Stimulated activated CD4-positive, alpha-beta T cell treated with anti-CD3 and anti-CD28 coated beads, Interleukin-2, amount 100 ng/mL, for 48 hours (primary cell): ENCODE data around the gene BPHL.
"Not testable (repeated sequence)": the region's sequence is repeated elsewhere in the genome, so short reads cannot be mapped to it uniquely, and the experiment has no call there.

Experiments
- DNase-seq, 2 donors: peaks; one replicate each; pipeline ENCODE4 v3.0.0-alpha.2; 2020

BPHL gene

DNA sequence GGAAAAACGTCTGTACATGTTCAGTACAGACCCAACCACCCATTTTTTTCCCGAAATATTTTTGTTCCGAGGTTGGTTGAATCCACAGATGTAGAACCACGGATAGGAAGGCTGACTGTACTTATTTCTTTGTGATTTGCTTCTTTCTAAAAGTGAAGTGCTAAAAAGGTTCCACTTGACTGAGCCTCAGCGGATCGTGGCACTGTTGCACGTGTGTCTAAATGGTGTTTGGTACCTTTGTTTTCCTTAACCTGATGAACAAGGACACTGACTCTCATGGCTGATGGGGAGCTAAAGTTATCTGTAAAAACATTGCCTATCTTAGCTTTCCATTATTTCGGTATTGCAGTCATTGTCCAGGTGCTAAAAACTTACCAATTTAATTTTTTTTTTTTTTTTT lies 6.2 kb downstream of the BPHL start:
- no peak for DNase-seq

DNA sequence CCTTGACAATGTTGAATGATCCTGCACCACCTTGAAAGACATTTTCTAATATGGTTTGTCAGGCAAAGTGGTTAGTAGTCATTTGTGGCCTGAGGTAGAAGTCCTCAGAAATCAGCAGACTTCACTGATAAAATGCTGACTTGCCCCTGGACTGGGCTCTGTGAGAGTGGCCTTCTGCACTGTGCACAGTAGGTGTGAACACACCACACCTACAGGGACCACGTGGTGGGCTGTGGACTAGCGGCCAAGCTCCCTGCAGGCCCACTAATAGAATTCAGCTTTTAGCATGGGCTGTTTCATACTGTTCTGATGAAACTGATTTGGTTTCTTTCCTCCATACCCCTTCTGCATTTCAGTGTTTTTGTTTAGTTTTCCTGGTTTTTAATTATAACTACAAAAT lies 7.3 kb downstream of the BPHL start:
- DNase-seq: no peak

DNA sequence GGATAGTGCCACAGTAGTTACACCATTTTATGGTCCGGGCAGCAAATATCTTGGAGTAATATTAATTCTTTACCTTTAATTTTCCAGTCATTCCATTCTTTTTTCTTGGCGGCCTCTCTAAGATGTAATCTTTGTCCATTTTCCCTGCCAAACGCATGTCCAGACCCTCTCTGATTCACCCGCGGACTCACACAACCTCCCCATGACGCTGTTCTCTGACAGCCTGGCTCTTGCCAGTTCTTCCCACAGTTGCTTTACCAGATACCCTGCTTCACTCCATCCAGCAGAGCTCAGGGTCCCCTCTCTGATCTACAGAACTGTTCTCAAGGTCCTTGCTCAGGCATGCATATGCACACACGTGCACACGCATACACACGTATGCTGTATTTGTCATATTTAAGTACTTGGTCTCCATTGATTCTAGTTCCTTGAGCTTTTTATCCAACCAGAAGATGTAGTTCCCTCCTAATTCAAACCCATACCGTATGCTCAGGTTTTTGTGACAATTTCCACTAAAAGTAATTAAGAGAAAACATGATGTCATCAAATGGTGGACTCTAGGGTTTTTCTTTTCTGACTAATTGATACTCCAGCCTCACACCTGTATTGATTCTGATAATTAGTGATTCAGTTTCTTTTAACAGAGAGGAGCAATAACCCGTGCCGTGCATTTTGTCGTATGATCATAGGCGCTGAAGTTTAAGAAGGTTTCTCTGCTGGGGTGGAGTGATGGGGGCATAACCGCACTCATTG lies 10.0 kb downstream of the BPHL start:
- no peak for DNase-seq

DNA sequence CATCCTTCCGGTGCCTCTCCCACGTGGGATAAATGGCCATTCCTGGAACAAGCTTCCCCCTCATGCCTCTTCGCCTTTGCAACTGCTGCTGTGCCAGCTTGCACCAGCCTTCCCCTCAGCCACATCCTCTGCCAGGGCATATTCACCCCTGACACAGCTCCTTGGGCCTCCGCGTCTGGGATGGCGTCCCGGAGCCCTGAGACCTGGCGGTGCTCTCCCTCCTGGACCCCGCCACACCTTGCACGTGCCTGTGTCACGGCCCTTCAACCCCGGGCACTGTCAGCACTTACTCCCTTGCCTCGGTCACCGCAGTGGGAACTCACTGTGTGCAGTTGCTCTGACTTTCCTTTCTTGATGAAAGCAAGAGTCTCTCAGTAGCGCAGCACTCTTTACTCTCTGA lies 13.2 kb downstream of the BPHL start:
- DNase-seq: no peak

- no peak for DNase-seq
These were observed 15.0 kb downstream of the BPHL start for GRCh38 chr6:3133515-3133914.

- DNase-seq: no peak
These were observed 17.3 kb downstream of the BPHL start for GRCh38 chr6:3135668-3136291.

DNA sequence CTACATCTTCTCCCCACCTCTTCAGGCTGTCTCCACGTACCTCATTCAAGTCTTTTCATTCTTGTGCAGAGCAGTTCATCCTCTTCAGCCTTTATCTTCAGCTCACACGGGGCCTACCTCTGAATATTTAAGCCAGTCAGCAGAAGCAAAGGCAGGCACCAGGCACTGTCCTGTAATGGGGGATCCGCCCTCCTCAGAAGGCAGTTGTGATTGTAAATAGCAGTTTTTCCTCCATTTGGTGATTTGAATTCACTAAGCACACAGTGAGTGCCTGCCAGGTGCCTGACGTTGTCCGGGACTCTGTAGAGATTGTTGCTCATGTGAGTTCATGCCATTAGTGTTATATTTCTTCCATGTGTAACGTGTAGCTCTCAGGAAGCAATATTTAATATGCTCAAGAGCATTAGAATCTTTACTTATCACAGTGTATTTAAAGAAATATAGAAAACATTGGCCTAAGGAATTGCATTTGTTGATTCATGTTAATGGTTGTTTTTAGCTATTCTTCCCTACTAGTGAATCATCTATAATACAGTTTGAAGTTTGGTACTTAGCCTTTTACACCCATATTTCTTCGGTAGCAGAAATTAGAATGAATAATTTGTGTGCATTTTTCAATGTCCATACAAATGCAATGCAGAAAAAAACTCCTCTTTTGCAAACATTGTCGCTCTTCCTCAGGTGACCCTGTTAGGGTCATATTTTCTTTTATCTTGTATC lies 17.9 kb downstream of the BPHL start:
- no peak for DNase-seq

- no peak for DNase-seq
These were observed 18.7 kb downstream of the BPHL start for GRCh38 chr6:3137057-3137777.

DNA sequence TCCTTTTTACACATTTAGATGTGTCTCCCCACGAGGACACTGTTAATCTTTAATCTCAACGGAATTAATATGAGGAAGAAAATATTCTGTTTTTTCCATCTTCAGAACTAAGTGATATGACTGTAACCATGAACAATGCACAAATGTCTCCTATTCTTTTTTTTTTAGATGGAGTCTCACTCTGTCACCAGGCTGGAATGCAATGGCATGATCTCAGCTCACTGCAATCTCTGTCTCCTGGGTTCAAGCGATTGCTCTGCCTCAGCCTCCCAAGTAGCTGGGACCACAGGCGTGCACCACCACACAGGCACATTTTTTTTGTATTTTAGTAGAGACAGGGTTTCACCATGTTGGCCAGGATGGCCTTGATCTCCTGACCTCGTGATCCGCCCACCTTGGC lies 19.4 kb downstream of the BPHL start:
- not testable (repeated sequence) for DNase-seq

- no peak for DNase-seq
These were observed 19.8 kb downstream of the BPHL start for GRCh38 chr6:3138341-3138740.

DNA sequence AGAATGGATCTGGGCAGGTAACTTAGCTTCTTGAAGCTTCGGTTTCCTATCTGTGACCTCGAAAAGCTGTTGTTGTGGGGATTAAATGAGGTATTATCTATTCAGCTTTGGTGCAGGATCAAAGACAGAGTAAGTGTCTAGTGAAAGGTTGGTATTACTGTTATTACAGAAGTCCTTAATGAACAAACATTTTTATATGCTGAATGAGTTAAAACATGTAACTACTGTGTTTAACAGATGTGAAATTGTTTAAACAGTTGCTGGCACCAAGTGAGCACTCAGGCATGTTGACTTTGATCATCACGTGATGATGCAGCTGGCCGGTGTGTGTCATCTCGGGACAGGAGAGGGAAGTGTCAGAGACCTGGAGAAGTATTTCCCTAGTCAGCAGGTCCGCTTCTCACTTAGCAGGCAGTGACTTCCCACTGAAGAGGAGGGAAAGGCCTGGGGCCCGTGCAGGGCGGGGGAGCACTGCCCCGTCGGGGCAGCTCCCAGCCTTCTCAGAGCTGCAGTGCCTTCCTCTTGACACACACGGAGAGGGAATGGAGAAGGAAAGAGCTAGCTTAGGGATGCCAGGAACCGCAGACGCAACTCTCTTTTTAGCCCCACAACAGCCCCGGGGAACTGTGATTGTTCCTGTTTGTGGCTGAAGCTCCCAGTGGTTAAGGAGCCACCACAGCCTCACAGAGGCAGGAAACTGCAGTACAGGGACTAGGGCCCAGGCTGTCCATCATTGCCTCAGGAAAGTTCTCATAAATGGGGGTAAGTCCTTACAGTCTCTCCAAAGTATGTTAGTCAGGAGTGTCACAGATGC lies 20.8 kb downstream of the BPHL start:
- no peak for DNase-seq

GRCh38 chr6:3140201-3140600 lies 21.7 kb downstream of the BPHL start:
- no peak for DNase-seq

- DNase-seq: no peak
These were observed 24.0 kb downstream of the BPHL start for GRCh38 chr6:3142536-3142935.

DNA sequence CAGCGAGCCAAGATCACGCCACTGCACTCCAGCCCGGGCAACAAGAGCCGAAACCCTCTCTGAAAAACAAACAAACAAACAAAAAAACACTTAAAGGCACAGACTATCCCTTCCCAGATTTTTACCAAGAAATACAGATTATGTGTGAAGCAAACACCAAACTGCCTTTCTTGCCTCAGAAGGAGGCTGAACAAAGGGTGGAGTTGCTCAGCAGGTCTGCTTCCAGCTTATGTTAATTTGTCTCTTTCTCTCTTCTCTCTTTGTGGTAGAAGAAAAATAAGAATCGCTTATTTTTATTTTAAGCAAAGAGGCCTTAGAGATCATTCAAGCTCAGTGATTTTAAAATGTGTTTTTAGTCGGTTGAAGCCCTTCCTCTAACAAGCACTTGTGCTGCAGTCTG lies 24.6 kb downstream of the BPHL start:
- DNase-seq: no peak

DNA sequence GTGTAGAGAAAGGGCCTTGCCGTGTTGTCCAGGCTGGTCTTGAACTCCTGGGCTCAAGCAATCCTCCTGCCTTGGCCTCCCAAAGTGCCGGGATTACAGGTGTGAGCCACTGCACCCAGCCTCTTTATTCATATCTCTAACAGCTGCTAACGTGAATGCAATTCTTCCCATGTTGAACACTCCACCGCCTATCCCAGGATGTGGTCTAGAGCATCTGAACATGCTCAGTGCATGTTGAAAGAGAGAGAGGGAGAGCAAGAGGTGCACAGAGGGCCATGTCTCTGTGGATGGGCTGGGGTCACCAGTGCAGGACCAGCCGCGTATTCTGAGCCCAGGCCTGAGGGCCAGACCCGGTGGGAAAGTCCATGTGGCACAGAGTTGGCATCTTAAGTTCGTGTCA lies 26.1 kb downstream of the BPHL start:
- no peak for DNase-seq

DNA sequence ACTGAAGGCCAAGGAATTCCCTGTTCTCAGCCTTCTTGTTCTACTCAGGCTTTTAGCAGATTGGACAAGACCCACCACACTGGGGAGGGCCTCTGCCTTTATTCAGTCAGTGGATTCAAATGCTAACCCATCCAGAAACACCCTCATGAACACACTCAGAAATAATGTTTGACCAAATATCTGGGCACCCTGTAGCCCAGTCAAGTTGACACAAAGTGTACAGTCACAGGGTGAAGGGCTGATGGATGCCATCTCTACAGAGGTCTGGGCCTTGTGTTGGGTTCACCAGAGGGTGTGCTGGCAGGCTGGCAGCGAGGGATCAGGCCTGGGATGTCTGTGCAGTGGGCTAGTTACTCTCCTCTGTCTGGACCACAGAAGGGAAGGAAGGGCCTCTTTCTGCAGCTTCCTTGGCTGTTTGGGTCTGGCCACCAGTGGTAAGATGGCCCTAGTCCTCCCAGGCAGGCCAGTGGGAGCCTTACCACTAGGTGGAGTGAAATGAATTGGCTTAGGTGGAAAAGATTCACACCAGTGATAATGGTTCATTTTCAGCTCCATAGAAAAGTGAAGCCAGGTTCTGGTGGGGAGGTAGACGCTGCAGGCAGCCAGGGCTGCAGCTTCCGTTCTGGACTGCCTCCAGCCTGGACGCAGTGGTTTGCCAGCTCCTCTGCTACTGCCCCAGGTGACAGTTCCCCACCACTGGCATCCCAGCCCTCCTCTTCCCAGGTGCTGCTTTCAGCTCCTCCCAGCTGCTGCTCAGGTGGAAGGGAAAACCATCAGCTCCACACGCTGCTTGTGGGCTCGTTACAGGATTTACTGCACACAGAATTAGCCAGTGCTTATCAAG lies 29.6 kb downstream of the BPHL start:
- DNase-seq: no peak

- no peak for DNase-seq
These were observed 33.2 kb downstream of the BPHL start for GRCh38 chr6:3151691-3152090.

DNA sequence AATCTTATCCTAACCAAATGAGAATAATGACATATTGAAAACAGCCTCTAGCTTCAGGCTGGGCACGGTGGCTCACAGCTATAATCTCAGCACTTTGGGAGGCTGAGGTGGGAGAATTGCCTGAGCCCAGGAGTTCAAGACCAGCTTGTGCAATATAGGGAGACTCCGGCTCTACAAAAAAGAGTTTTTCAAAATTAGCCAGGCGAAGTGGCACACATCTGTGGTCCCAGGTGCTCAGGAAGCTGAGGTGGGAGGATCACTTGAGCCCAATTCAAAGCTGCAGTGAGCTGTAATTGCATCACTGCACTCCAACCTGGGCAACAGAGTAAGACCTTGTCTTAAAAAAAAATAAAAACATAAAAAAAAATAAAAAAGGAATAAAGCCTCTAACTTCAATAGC lies 34.2 kb downstream of the BPHL start:
- no peak for DNase-seq

- not testable (repeated sequence) for DNase-seq
These were observed 36.9 kb downstream of the BPHL start for GRCh38 chr6:3155416-3155815.

- not testable (repeated sequence) for DNase-seq
These were observed 37.9 kb downstream of the BPHL start for GRCh38 chr6:3156184-3157130.
